DND-41 (cell line): Measurements from ENCODE around the gene ATF6B.

Source experiments
- ATAC-seq: fragments of 200-7000 bp; cut with Tn5 transposase; 3 replicates; pipeline ENCODE4 v1.9.1; 2021; ENCODE audit warnings: low read depth; ENCODE audit not compliant: insufficient read depth
- DNase-seq: peaks from one replicate; pipeline ENCODE4 v3.0.0-alpha.2; 2020
- H2AFZ ChIP-seq: 2 replicates; pipeline ENCODE4 v1.6.0; 2012; ENCODE audit warnings: low read depth, low read length
- H3K27ac ChIP-seq: 2 replicates; pipeline ENCODE4 v1.5.1; 2012; ENCODE audit warnings: low read length, inconsistent platforms
- H3K27me3 ChIP-seq: fragments of 200-600 bp; sonication (generic); 2 replicates; pipeline ENCODE4 v1.6.0; 2012; ENCODE audit warnings: low read length, mild to moderate bottlenecking, inconsistent platforms; ENCODE audit not compliant: insufficient read depth, poor library complexity
- H3K36me3 ChIP-seq: 2 replicates; pipeline ENCODE4 v1.5.1; 2012; ENCODE audit warnings: low read length, inconsistent platforms; ENCODE audit not compliant: insufficient read depth
- H3K4me1 ChIP-seq: 2 replicates; pipeline ENCODE4 v1.5.1; 2012; ENCODE audit warnings: mild to moderate bottlenecking, low read length; ENCODE audit not compliant: insufficient read depth
- H3K4me2 ChIP-seq: 2 replicates; pipeline ENCODE4 v1.6.0; 2012; ENCODE audit warnings: mild to moderate bottlenecking, moderate library complexity, low read length, inconsistent platforms; ENCODE audit not compliant: insufficient read depth
- H3K4me3 ChIP-seq, 2 experiments: fragments of 200-600 bp in 1 of 2; shearing (Covaris generic) in 1 of 2; 2 replicates each; pipeline ENCODE4 v1.5.1; 2012 to 2016; ENCODE audit warnings: inconsistent platforms in 2 of 2, low read length in 2 of 2, mild to moderate bottlenecking in 2 of 2, low read depth in 1 of 2, moderate library complexity in 1 of 2
- H3K79me2 ChIP-seq: 2 replicates; pipeline ENCODE4 v1.6.0; 2012; ENCODE audit warnings: low read length, inconsistent platforms; ENCODE audit not compliant: insufficient read depth
- H3K9ac ChIP-seq: 2 replicates; pipeline ENCODE4 v1.6.0; 2012; ENCODE audit warnings: low read depth, mild to moderate bottlenecking, inconsistent platforms, low read length, moderate library complexity
- H3K9me3 ChIP-seq: 2 replicates; pipeline ENCODE4 v1.5.1; 2012; ENCODE audit warnings: low read length, moderate library complexity, mild to moderate bottlenecking, inconsistent platforms; ENCODE audit not compliant: insufficient read depth, severe bottlenecking
- H4K20me1 ChIP-seq: 2 replicates; pipeline ENCODE4 v1.6.0; 2012; ENCODE audit warnings: low read length; ENCODE audit not compliant: insufficient read depth
- EZH2 ChIP-seq: IDR thresholded peaks from 3 replicates; pipeline ENCODE4 v1.6.1; 2012; ENCODE audit warnings: borderline replicate concordance, low read depth, mild to moderate bottlenecking, moderate library complexity, low read length, inconsistent platforms; ENCODE audit not compliant: severe bottlenecking
- TF ChIP-seq, protein P1 (sequence below): IDR thresholded peaks from 2 replicates; pipeline ENCODE4 v1.5.1; 2012; ENCODE audit warnings: borderline replicate concordance, low read length, moderate library complexity, mild to moderate bottlenecking; ENCODE audit not compliant: poor library complexity, severe bottlenecking; ENCODE audit errors: extremely low read depth

Gene ATF6B

DNA sequence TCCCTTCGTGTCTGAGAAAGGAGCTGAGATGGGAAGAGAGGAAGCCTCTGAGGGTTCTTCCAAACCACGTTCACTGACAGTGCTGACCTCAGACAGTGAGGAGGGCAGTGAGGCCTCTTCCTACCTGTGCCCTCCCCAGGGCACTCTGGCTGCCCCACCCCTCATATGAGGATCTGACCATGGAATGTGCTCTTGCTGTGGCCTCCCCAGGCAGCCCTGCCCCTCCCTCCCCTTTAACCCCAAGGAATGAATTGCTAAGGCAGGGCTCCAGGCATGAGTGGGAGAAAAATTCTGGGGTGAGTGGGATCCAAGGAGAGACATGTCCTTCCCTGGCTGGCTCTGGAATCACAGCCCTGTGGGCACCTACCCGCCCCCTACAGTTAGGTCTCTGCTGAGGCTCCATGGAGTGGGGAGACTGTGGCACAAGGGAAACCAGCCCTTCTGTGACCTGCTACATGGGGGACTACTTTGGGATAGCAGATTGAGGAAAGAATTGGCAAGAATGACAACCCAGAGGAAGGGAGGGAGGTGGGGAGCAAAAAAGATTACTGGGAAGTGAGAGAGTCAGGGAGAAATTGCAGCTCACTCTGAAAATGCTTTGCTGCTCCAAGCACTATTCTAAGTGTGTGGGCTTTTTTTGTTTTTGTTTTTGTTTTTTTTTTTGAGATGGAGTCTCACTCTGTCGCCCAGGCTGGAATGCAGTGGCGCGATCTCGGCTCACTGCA, 48.3 kb downstream of the ATF6B start:
- Histone ChIP-seq H4K20me1 (no peaks in the 10 kb centered on the region), H2AFZ (no peak overlapping the region), H3K9me3 (no peaks in the 10 kb centered on the region), H3K27ac (no peak overlapping the region), H3K36me3 (no peaks in the 10 kb centered on the region), H3K4me2 (no peak overlapping the region), H3K79me2 (no peaks in the 10 kb centered on the region), H3K27me3 (peaks cover 26% of the 10 kb centered on the region), H3K4me3 (no peak overlapping the region), H3K9ac (no peak overlapping the region), H3K4me1 (no peaks in the 10 kb centered on the region)
- TF ChIP-seq, protein P1, sequence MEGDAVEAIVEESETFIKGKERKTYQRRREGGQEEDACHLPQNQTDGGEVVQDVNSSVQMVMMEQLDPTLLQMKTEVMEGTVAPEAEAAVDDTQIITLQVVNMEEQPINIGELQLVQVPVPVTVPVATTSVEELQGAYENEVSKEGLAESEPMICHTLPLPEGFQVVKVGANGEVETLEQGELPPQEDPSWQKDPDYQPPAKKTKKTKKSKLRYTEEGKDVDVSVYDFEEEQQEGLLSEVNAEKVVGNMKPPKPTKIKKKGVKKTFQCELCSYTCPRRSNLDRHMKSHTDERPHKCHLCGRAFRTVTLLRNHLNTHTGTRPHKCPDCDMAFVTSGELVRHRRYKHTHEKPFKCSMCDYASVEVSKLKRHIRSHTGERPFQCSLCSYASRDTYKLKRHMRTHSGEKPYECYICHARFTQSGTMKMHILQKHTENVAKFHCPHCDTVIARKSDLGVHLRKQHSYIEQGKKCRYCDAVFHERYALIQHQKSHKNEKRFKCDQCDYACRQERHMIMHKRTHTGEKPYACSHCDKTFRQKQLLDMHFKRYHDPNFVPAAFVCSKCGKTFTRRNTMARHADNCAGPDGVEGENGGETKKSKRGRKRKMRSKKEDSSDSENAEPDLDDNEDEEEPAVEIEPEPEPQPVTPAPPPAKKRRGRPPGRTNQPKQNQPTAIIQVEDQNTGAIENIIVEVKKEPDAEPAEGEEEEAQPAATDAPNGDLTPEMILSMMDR = no peak
- TF ChIP-seq EZH2 = no peak
- DNase-seq = no peak
- ATAC-seq = no peak

DNA sequence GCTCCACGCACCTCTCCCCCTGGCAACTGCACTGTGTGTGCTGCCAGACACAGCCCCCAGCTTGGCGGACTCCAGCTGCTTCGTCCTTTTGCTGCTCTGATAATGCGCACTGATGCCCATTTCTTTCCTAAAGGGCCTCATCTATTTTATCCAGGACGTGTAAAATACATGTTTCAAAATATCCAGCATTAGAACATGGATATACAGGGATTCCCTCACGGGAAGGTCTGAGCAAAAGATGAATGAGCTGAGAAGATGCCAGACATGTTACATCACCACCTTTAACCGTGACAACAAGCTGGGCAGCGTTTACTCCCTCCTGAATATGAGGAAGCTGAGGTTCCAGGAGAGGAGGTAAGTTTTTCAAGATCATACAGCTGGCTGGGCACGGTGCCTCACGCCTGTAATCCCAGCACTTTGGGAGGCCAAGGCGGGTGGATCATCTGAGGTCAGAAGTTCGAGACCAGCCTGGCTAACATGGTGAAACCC, 51.7 kb downstream of the ATF6B start:
- Histone ChIP-seq H3K4me1 (no peaks in the 10 kb centered on the region), H3K4me2 (no peak overlapping the region), H3K27ac (no peak overlapping the region), H4K20me1 (no peaks in the 10 kb centered on the region), H3K27me3 (peaks cover 27% of the 10 kb centered on the region), H3K4me3 (no peak overlapping the region), H3K9ac (no peak overlapping the region), H3K79me2 (no peaks in the 10 kb centered on the region), H3K9me3 (no peaks in the 10 kb centered on the region), H2AFZ (no peak overlapping the region), H3K36me3 (no peaks in the 10 kb centered on the region)
- ATAC-seq (no peak), DNase-seq (no peak)
- no peak for TF ChIP-seq EZH2
- TF ChIP-seq, protein P1 = no peak

DNA sequence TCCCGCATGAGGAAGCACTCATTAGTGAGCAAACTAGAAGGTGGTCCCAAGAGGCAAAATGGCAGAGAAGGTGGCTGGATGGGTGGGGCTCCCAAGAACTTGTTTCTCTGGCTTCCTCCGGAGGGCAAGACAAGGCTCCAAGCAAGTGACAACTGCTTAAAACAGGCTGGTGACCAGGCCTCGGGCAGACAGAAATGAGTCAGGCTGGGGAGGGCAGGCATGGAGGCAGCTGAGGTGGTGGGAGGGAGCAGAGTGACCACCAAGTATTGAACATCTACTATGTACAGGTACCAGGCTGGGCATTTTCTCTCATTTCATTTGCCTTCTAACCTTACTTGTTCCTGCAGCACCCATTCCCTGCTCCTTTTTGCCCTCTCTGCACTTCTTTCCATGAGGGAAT, 52.3 kb downstream of the ATF6B start:
- no peak overlapping the region for H2AFZ ChIP-seq
- no peaks in the 10 kb centered on the region for H3K4me1 ChIP-seq
- no peaks in the 10 kb centered on the region for H4K20me1 ChIP-seq
- no peak for TF ChIP-seq EZH2
- TF ChIP-seq, protein P1 = no peak
- DNase-seq (no peak), ATAC-seq (no peak)
- no peak overlapping the region for H3K4me3 ChIP-seq
- H3K9me3 ChIP-seq = no peaks in the 10 kb centered on the region
- H3K9ac ChIP-seq = no peak overlapping the region
- peaks cover 21% of the 10 kb centered on the region for H3K27me3 ChIP-seq
- no peak overlapping the region for H3K27ac ChIP-seq
- no peaks in the 10 kb centered on the region for H3K36me3 ChIP-seq
- H3K4me2 ChIP-seq = no peak overlapping the region
- no peaks in the 10 kb centered on the region for H3K79me2 ChIP-seq
